ENCODE data around the gene C16orf95.

The C16orf95 gene

DNA sequence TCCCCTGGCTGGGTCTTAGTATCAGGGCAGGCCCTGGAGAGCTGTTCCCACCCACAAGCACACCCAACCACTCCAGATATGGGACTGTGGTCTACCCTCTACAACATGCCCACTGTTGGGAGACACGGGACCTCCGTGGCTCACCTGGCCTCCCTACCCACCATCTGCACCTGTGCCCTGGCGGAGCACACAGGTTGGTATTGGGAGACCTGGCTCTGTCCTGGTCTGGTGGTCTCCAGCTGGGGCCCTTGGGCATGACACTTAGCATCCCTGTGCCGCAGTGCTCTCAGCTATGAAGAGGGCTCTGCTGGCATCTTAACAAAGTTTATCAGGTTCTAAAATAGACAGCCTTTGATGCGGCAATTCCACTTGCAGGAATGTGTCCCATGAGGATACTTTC lies 5.8 kb downstream of the C16orf95 start:
- no peak for DNase-seq

GRCh38 chr16:87310610-87311009 lies 6.6 kb downstream of the C16orf95 start:
- DNase-seq = no peak

GRCh38 chr16:87309620-87310525 lies 7.3 kb downstream of the C16orf95 start:
- DNase-seq = no peak

GRCh38 chr16:87308826-87309225 lies 8.4 kb downstream of the C16orf95 start:
- no peak for DNase-seq

DNA sequence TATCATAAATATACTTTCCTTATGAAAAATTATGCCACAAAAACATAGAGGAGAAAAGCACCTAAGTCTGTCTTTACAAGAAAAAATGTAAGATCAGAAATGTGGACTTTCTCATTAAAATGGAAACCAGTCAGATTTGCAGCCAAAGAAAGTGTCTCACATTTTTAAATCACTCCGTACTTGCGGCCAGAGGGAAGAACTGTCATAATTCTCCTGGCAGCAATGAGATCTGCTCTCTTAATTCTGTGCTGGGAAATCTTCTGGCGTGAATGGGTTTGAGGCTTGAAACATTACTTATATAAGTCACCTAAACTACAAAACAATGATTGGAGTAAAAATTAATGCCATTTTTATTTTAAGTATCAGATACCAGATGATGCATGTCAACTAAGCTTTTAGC lies 10.7 kb downstream of the C16orf95 start:
- DNase-seq = no peak

DNA sequence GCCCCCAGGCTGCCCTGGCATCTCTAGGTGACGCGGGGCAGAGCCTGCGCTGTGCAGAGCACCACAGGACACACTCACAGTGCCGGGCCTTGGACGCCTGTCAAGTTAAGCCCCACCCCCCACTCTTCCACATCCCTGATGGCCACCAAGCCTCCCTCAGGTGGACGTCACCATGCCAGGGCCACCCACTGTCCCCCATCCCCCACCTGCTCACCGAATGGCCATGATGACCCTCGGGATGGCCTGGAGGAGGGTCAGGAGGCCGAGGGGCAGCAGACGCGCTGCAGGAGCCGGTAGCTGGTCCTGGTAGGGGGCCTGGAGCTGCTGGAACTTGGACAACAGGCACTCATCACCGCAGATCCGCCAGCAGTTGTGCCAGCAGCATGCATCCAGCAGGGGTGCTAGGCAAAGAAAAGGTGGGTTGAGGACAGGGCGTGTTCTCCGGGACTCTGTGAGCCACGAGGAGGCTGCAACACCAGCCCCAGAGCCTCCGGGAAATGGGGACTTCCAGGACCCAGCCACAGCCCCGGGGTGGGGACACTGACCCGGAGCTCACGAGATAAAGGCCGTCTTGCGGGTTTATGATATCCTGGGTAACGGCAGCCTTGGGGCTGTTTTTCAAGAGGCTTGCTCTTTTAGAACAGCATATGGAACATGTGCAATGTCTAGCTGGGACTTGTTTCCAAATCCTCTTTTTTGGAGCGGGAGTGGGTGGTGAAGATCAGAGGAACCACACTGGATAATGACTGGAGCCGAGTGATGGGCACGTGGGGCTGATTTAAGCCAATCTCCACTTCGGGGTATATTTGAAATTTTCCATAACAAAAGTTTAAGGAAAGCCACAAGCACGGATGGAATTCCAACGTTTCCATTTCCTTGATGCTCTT lies 11.4 kb downstream of the C16orf95 start:
- no peak for DNase-seq

DNA sequence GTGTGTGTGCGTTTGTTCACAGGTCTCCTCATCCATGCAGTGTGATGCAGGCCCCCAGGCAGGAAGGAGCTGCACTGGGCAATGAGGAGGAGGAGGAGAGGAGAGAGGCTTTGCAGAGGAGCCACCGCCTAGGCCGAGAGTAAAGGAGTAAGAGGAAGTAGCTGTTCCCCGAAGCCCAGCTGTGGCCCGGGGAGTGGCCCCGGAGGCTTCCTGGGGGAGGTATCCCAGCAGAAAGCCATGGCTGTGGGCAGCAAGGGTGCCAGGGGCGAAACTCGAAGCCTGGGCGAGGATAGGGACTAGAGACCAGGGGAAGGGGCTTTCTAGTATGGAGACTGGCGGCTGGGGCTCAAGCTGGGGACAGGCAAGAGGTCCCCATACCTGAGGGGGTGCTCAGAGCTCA lies 12.2 kb downstream of the C16orf95 start:
- DNase-seq = no peak

DNA sequence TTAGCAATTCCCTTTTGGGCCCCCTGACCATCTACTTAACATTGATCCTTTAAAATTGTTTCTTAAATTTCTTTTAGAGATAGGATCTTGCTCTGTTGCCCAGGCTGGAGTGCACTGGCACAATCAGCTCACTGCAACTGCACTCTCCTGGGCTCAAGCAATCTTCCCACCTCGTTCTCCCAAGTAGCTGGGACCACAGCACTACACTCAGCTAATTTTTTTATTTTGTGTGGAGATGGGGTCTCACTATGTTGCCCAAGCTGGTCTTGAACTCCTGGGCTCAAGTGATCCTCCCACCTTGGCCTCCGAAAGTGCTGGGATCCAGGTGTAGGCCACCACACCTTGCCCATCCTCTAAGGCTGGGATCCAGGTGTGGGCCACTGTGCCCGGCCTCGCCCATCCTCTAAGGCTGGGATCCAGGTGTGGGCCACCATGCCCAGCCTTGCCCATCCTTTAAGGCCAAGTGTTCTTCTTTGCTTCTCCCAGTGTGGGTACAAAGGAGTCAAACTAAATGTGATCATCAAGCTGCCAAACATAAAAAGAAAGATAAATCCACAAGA lies 13.2 kb downstream of the C16orf95 start:
- no peak for DNase-seq

DNA sequence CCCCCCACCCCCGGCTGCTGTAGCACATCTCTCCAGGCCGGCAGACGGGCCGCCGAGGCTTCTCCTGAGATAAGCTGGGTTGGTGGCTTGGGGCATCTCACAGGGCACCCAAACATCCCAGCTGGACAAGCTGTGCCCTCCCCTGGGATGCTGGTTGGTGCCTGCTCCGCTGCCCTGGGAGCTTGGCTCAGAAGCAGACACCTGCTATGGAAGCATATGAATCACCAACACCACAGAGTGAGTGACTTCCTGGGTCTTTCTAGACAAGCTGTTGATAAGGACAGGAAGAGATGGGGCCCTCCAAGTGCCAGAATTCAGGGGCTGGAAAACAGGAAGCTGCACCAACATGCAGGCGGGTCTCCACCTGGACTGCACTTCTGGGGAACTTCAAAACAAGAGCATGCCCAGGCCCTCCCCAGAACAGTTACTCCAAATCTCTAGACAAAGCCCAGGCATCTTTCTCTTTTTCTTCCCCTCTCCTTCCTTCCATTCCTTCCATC lies 13.7 kb downstream of the C16orf95 start:
- DNase-seq = no peak

DNA sequence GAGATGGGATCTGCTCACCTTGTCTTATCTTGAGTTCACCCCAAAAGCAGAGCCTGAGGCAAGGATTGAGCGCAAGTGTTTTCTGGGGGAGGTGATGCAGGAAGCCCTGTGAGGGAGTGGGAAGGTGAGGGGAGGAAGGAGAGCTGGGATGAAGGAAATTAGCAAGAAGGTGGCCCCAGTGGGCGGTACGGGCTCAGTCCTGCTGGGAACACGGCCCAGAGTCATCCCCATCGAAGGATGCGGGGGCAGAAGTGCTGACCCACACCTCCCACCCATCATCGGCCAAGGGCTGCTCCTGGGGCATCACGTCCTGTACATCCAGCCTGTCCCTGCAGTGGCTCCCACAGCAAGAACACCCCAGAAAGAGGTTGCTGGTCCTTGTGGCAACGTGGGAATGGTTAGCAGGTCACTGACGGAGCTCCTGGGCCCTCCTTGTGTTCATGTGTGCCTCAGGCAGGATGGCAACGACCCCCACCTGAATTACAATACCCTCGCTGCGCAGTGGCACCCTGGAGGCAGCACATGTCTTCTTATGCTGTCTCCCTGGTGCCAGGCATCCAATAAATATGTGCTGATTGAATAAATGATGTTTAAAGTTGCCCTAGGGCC lies 18.2 kb downstream of the C16orf95 start:
- no peak for DNase-seq

- no peak for DNase-seq
These were observed 19.1 kb downstream of the C16orf95 start for GRCh38 chr16:87297918-87298631.

- no peak for DNase-seq
These were observed 19.8 kb downstream of the C16orf95 start for GRCh38 chr16:87297407-87297806.

DNA sequence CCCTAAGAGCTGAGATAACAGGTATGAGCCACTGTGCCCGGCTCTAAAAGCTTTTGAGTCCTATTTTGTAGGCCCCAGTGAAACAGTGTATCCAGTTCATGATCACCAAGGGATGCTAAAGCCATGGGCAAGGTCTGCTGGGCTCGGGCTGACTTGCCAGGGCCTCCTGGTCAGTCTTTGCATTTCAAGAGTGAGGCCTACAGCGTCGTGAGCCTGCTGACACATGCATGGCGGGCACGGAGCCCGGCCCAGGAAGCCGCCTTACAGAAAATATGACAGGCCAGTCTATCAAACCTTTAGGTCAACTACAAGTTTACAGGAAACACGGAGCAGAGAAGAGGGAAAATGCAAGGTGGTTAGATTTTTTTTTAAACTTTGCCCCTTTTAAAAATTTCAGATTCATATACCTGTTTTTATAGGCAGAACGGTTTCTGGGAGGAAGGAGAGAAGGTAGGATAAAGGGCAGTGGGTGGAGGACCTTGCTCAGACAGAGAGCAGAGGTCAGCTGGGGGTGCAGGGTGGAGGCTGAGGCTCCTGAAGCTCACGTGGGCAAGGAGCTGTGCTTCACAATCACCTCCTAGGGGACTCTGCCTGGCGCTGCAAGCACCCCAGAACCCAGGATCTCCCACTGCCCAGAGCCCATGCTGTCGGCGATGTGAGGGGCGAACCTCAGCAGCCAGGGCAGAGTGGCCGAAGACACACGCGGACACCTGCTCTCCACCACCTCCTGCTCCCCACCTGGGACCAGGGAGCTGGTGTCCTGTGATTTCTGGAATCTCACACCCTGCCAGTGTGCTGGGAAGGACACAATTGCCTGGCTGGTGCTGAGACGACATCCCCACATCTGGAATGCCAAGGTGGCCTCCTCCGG lies 21.3 kb downstream of the C16orf95 start:
- DNase-seq = no peak

DNA sequence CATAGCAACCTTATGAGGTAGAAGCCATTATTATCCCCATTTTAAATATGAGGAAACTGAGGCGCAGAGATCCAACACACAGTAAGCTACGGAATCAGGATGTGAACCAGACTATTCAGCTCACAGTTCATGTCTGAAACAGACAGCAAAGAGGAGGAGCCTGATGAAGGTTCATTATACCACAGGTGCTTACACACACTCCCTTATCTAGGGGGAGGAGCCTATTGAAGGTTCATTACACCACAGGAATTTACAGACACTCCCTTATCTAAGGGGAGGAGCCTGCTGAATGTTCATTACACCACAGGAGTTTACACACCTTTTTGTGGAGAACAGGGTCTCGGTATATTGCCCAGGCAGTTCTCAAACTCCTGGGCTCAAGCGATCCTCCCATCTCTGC lies 21.9 kb downstream of the C16orf95 start:
- DNase-seq = no peak

DNA sequence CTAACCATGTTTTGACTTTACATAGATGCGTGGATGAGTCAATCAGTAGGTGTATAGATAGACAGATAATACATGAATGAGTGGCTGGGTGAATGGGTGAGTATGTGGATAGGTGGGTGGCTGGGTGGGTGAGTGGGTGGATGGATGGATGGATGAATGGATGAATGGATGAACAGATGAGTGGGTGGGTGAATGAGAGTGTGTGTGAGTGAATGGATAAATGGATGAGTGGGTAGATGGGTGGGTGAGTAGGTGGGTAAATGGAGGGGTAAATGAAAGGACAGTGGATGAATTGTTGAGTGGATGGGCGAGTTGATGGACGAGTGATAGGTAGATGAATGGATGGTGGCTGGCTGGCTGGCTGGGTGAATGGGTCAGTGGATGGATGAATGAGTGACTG lies 23.2 kb downstream of the C16orf95 start:
- no peak for DNase-seq

GRCh38 chr16:87291944-87292343 lies 25.2 kb downstream of the C16orf95 start:
- no peak for DNase-seq

GRCh38 chr16:87288753-87289362 lies 28.3 kb downstream of the C16orf95 start:
- DNase-seq = no peak

GRCh38 chr16:87286839-87287626 lies 30.2 kb downstream of the C16orf95 start:
- no peak for DNase-seq

DNA sequence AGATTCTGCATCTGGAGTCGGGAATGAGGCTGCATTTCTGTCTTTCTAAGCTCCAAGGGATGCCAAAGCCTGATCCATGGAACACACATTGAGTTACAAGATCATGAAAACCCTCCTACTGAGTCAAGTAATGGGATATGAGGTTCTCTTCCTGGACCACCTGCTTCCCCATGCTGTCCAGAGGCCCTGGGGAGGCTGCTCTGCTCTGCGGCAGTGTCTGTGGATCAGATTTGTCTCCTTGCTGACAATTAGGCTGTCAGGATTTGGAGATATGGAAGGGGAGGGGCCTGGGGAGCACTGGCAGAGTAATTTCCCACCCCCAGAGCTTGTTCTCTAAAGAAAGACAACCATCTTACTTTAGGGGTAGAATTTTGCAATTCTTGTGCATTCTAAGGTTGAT lies 33.0 kb downstream of the C16orf95 start:
- no peak for DNase-seq

- no peak for DNase-seq
These were observed 38.0 kb downstream of the C16orf95 start for GRCh38 chr16:87279094-87279658.

Measured in NCI-H187 (cell line).